Liver (tissue), 3 donors: ENCODE results near the gene ARL6.

Experiments
- EGR1 ChIP-seq, 2 donors: IDR thresholded peaks; 2 replicates each; pipeline ENCODE4 v1.6.1; 2016 to 2018; ENCODE audit warnings: antibody characterized with exemption in 2 of 2, low read depth in 2 of 2
- TF ChIP-seq, protein P1 (sequence below): fragments of 150-350 bp; IDR thresholded peaks from 2 replicates; pipeline ENCODE4 v1.5.1; 2017; ENCODE audit warnings: improper control_type of control experiment, low read depth, low read length; ENCODE audit not compliant: missing input control
- TF ChIP-seq, protein P2 (sequence below): IDR thresholded peaks from 2 replicates; pipeline ENCODE4 v1.6.1; 2016; ENCODE audit warnings: antibody characterized with exemption, mild to moderate bottlenecking
- TF ChIP-seq, protein P3 (sequence below): IDR thresholded peaks from 2 replicates; pipeline ENCODE4 v1.6.1; 2016; ENCODE audit warnings: antibody characterized with exemption
- donor health status: healthy.
- donor health status: healthy.

DNA sequence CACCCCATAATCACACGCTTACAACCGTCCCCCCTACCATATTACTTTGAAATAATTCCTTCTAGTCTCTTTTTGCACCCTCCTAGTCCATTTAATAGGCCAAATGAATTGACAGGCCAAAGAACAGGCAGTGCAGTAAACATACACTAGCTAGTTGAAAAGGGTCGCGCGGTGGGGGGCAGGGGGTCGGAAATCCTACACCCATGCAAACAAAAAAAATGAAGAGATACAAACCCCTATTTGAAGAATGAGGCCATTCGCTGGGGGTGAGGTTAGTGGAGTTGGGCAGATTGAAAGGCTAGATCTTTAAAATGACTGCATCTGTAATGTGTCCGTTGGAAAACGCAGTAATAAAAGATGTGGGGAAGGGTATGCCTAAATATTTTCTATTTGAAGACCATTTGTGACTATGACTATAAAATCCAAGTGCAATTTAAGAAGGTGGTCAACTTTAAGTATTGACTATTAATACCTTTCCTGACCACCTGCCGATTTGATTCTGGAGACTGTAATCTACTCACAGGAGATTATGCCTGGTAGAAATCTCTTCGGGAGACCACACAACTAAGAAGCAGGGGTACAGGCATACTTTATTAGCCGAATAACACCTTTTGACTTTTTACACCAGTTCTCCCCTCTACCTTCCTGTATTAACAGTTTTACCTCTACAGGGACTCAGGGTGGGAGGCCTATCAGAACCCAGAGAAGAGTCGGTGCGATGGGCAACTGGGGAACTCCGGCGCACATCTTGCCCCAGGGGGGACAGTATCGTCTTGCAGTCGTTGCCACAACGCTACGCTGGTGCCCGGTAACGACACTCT lies 762 bp upstream of the ARL6 start:
- TF ChIP-seq, protein P1, sequence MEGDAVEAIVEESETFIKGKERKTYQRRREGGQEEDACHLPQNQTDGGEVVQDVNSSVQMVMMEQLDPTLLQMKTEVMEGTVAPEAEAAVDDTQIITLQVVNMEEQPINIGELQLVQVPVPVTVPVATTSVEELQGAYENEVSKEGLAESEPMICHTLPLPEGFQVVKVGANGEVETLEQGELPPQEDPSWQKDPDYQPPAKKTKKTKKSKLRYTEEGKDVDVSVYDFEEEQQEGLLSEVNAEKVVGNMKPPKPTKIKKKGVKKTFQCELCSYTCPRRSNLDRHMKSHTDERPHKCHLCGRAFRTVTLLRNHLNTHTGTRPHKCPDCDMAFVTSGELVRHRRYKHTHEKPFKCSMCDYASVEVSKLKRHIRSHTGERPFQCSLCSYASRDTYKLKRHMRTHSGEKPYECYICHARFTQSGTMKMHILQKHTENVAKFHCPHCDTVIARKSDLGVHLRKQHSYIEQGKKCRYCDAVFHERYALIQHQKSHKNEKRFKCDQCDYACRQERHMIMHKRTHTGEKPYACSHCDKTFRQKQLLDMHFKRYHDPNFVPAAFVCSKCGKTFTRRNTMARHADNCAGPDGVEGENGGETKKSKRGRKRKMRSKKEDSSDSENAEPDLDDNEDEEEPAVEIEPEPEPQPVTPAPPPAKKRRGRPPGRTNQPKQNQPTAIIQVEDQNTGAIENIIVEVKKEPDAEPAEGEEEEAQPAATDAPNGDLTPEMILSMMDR: no peak
- no peak for TF ChIP-seq EGR1 (IDR thresholded peaks at IDR 0.05; ENCODE audit: low read depth in 2 of 2)
- TF ChIP-seq, protein P2, sequence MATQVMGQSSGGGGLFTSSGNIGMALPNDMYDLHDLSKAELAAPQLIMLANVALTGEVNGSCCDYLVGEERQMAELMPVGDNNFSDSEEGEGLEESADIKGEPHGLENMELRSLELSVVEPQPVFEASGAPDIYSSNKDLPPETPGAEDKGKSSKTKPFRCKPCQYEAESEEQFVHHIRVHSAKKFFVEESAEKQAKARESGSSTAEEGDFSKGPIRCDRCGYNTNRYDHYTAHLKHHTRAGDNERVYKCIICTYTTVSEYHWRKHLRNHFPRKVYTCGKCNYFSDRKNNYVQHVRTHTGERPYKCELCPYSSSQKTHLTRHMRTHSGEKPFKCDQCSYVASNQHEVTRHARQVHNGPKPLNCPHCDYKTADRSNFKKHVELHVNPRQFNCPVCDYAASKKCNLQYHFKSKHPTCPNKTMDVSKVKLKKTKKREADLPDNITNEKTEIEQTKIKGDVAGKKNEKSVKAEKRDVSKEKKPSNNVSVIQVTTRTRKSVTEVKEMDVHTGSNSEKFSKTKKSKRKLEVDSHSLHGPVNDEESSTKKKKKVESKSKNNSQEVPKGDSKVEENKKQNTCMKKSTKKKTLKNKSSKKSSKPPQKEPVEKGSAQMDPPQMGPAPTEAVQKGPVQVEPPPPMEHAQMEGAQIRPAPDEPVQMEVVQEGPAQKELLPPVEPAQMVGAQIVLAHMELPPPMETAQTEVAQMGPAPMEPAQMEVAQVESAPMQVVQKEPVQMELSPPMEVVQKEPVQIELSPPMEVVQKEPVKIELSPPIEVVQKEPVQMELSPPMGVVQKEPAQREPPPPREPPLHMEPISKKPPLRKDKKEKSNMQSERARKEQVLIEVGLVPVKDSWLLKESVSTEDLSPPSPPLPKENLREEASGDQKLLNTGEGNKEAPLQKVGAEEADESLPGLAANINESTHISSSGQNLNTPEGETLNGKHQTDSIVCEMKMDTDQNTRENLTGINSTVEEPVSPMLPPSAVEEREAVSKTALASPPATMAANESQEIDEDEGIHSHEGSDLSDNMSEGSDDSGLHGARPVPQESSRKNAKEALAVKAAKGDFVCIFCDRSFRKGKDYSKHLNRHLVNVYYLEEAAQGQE: no peak
- TF ChIP-seq, protein P3, sequence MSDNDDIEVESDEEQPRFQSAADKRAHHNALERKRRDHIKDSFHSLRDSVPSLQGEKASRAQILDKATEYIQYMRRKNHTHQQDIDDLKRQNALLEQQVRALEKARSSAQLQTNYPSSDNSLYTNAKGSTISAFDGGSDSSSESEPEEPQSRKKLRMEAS: no peak
